ENCODE data around the gene RPL41.

The RPL41 gene

DNA sequence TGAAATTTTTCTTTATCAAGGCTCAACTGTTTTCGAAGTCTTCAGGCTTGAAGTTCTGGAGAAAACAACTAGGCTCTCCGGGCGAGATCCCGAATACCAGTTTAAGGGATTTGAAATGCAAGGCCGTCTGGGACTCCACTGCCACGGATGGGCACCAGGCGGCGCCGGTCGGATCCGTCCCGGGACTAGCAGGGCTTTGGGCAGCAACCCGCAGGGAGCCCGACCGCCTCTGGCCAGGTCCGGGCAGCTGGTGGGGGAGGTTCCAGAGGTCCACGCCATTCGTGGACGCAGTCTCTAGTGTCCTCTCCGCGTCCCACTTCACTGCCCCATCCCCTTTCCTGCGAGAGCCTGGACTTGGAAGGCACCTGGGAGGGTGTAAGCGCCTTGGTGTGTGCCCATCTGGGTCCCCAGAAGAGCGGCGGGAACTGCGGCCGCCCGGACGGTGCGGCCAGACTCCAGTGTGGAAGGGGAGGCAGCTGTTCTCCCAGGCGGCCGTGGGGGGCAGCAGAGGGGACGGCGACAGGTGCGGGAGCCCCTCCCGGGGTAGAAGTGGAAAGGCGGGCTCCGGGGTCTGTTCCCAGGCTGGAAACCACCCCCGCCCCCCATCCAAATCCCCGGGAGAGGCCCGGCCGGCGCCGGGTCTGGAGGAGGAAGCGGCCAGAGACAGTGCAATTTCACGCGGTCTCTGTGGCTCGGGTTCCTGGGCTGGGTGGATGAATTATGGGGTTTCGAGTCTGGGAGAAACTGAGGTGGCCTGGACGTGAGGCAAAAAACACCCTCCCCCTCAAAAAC lies 37.3 kb upstream of the RPL41 start:
- no peak; the same call in 1 of the 2 replicates for TF ChIP-seq USF1 (IDR thresholded peaks at IDR 0.05)
- TF ChIP-seq CEBPB (IDR thresholded peaks at IDR 0.05): no peak
- TF ChIP-seq EP300 (IDR thresholded peaks at IDR 0.05; ENCODE audit: borderline replicate concordance): no peak
- TF ChIP-seq, protein P1, sequence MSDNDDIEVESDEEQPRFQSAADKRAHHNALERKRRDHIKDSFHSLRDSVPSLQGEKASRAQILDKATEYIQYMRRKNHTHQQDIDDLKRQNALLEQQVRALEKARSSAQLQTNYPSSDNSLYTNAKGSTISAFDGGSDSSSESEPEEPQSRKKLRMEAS (IDR thresholded peaks at IDR 0.05): peak; percentile 39; the same call in 1 of the 2 replicates
- TF ChIP-seq RAD21 (IDR thresholded peaks at IDR 0.05; ENCODE audit: low read depth): peak; percentile 74
- TF ChIP-seq TEAD4 (IDR thresholded peaks at IDR 0.05): peak; percentile 42; the same call in 1 of the 2 replicates
- TF ChIP-seq TCF12 (IDR thresholded peaks at IDR 0.05; ENCODE audit: low read depth): peak; percentile 33; the same call in 1 of the 2 replicates
- no peak; the same call in 1 of the 2 replicates for TF ChIP-seq FOXM1 (IDR thresholded peaks at IDR 0.05; ENCODE audit: borderline replicate concordance, low read depth)
- TF ChIP-seq TAF1 (IDR thresholded peaks at IDR 0.05; ENCODE audit: low read depth): peak; percentile 50
- TF ChIP-seq NFIC (IDR thresholded peaks at IDR 0.05): 0 out of 2 replicates have a peak, but pooled peaks have one; percentile 6
- TF ChIP-seq REST (IDR thresholded peaks at IDR 0.05; ENCODE audit: low read depth): no peak

DNA sequence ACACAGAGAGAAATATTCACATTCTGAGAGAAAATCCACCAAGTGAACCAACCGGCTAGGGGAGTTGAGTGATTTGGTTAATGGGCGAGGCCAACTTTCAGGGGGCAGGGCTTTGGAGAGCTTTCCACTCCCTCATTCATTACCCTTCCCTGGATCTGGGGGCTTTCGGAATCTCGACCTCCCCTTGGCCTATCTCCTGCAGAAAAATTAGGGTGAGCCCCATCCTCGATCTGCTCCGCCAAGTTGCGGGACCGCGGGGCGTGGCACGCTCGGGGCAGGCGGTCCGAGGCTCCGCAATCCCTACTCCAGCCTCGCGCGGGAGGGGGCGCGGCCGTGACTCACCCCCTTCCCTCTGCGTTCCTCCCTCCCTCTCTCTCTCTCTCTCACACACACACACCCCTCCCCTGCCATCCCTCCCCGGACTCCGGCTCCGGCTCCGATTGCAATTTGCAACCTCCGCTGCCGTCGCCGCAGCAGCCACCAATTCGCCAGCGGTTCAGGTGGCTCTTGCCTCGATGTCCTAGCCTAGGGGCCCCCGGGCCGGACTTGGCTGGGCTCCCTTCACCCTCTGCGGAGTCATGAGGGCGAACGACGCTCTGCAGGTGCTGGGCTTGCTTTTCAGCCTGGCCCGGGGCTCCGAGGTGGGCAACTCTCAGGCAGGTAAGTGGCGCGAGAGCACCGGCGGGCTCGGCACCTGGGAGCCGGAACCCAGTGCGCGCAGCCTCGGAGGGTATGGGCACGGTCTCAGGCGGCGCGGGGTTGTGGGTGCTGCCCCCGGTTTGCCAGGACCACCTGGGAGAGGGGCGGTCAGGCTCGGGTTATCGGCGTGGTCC lies 36.5 kb upstream of the RPL41 start, which contains the start of gene ERBB3:
ERBB3 (plus strand) TSS at position 443 of the 833 bp plus-strand sequence; CDS start at position 579, 136 bp downstream.
- TF ChIP-seq TAF1 (IDR thresholded peaks at IDR 0.05; ENCODE audit: low read depth) (peak; percentile 58), EGR1 (IDR thresholded peaks at IDR 0.05) (no peak), FOXM1 (IDR thresholded peaks at IDR 0.05; ENCODE audit: borderline replicate concordance, low read depth) (no peak), CREB1 (IDR thresholded peaks at IDR 0.05; ENCODE audit: low read depth) (0 out of 2 replicates have a peak, but pooled peaks have one; percentile 7), TEAD4 (IDR thresholded peaks at IDR 0.05) (no peak; the same call in 1 of the 2 replicates), ZBTB7A (IDR thresholded peaks at IDR 0.05; ENCODE audit: low read depth) (peak; percentile 97), RAD21 (IDR thresholded peaks at IDR 0.05; ENCODE audit: low read depth) (peak; percentile 5; the same call in 1 of the 2 replicates), TCF12 (IDR thresholded peaks at IDR 0.05; ENCODE audit: low read depth) (peak; percentile 67), CEBPB (IDR thresholded peaks at IDR 0.05) (no peak), EP300 (IDR thresholded peaks at IDR 0.05; ENCODE audit: borderline replicate concordance) (no peak; the same call in none of the 2 replicates), NFIC (IDR thresholded peaks at IDR 0.05) (no peak; the same call in 1 of the 2 replicates), USF1 (IDR thresholded peaks at IDR 0.05) (peak; percentile 30; the same call in 1 of the 2 replicates), YY1 (IDR thresholded peaks at IDR 0.05; ENCODE audit: low read depth) (no peak; the same call in none of the 2 replicates), REST (IDR thresholded peaks at IDR 0.05; ENCODE audit: low read depth) (no peak)
- TF ChIP-seq, protein P1 (IDR thresholded peaks at IDR 0.05): peak; percentile 91

DNA sequence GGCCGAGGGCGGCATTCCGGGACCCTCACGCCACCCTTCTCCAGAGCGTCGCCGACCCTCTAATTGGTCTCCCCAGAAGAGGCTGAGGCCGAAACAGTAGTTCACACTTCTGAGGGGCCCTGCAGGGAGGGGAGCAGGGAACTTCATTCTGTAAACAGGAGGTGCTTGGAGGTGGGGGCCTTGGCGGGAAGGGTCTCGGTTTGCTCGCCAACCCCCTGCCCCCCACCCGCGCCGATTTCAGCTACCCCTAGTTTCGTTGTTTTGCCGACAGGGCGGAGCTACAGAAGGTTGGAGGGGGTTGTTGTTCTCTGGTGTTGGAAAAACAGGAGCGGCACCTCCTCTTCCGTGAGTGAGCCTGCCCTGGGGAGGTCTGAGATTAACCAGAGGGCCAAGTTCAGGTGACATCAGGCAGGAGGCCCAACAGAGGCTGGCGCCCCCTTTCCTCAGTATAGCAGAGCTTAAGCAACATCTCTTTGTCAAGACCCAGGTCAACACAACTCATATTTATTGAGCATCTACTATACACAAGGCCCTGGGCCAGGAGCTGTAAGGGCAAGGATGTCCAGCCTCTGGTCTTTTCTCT lies 35.8 kb upstream of the RPL41 start:
- TF ChIP-seq CREB1 (IDR thresholded peaks at IDR 0.05; ENCODE audit: low read depth): no peak
- no peak for TF ChIP-seq REST (IDR thresholded peaks at IDR 0.05; ENCODE audit: low read depth)
- no peak for TF ChIP-seq TCF12 (IDR thresholded peaks at IDR 0.05; ENCODE audit: low read depth)
- TF ChIP-seq, protein P1 (IDR thresholded peaks at IDR 0.05): no peak
- no peak for TF ChIP-seq FOXM1 (IDR thresholded peaks at IDR 0.05; ENCODE audit: borderline replicate concordance, low read depth)
- TF ChIP-seq YY1 (IDR thresholded peaks at IDR 0.05; ENCODE audit: low read depth): no peak
- no peak for TF ChIP-seq TEAD4 (IDR thresholded peaks at IDR 0.05)
- TF ChIP-seq TAF1 (IDR thresholded peaks at IDR 0.05; ENCODE audit: low read depth): no peak
- no peak for TF ChIP-seq EGR1 (IDR thresholded peaks at IDR 0.05)
- TF ChIP-seq EP300 (IDR thresholded peaks at IDR 0.05; ENCODE audit: borderline replicate concordance): no peak
- no peak for TF ChIP-seq CEBPB (IDR thresholded peaks at IDR 0.05)
- TF ChIP-seq USF1 (IDR thresholded peaks at IDR 0.05): no peak
- no peak for TF ChIP-seq RAD21 (IDR thresholded peaks at IDR 0.05; ENCODE audit: low read depth)
- no peak for TF ChIP-seq NFIC (IDR thresholded peaks at IDR 0.05)
- TF ChIP-seq ZBTB7A (IDR thresholded peaks at IDR 0.05; ENCODE audit: low read depth): no peak; the same call in 1 of the 2 replicates
